IPS-18c (cell line): Measurements from ENCODE around the gene ARMC2.

Experiments used
- H3K4me3 ChIP-seq: 2 replicates; pipeline ENCODE4 v1.7.0; 2013; ENCODE audit warnings: low read depth, mild to moderate bottlenecking, low read length, moderate library complexity; ENCODE audit not compliant: insufficient read depth
- H3K9me3 ChIP-seq: one replicate; pipeline ENCODE4 v1.6.1; 2013; ENCODE audit warnings: mild to moderate bottlenecking, low read length, moderate library complexity; ENCODE audit not compliant: control insufficient read depth, insufficient read depth

Gene ARMC2

DNA sequence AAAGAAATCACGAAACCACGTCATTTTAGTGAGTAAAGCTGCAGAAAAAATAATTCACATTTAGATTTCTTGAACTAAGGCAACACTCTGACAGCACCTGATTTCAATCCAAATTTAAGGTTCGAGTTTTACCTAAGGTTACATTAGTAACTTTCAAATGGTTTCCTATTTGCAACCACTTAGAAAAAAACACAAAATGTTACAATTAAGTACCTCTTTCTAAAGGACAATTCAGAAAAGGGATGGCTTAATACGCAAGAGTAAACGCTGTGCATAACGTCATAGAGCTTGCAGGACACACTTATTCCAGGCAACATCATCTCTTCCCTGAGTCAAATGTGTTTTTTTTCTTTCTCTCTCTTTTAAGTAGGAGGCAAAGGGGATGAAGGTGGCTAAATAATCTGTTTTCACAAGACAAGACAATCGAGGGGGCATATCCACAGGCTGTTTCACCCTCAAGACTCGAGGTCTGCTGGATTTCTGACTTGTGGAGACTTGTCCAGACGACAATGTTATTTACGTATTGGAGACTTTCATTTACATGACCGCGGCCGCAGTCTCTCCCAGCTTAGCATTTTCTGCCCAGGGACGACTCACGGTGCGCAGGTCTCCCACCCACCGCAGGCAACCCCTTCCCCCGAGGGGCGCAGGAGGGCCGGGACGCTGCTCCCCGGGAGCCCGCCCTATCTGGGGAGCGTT lies 160.5 kb downstream of the ARMC2 start:
- H3K9me3 ChIP-seq: no peaks in the 10 kb centered on the region
- H3K4me3 ChIP-seq: peak overlapping the region; percentile 80

DNA sequence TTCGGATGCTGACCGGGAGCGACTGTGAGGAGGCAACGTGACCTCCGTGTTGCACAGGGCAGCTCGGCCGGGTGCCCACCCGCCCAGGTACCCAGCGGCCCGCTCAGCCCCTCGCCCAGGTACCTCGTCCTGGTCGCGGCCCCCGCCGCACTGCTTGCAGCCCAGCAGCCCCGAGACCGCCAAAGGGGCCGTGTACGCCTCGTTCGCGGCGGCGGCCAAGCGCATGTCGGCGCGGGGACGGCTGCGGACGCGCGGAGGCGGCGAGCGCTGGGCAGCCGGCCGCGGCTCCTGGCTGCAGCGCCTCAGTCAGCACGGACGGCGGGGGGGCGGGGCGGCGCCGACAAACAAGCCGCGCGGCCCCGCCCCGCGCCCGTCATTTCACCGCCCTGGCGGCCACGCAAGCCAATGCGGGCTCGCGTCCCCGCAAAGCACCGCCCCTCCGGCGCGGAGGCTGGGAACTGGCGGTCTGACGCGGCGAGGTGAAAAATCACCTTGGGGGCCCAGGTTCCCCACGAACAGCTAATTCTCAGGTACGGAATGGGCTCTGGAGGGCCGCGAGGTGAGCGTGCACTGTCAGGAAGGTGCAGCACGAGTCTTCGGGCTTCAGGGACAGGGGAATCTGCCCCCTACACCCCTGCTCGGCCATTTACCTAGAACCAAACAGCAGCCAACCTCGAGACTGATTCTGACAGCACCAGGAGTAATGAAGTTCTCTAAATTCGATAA lies 161.2 kb downstream of the ARMC2 start:
- Histone ChIP-seq H3K4me3 (peak overlapping the region; percentile 95), H3K9me3 (no peaks in the 10 kb centered on the region)

GRCh38 chr6:109009962-109010704 lies 161.9 kb downstream of the ARMC2 start:
- peak overlapping the region; percentile 95 for H3K4me3 ChIP-seq
- H3K9me3 ChIP-seq: no peaks in the 10 kb centered on the region

DNA sequence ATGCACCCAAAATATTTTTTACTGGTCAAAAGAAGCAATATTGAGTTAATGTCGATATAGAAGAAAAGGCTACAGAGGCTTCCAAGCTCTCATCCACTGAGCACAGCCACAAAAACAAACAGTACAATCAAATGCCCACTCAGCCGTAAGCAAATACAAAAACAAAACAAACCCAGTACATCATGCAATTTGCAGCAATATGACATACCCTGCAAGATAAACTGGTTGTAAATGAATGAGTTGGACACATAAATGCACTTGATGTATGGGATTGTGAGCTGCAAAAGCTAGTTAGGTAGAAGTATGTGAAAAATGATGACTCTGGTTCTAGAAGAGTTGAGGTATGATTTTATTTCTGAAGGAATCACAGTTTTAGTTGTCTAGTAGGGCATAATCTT lies 162.5 kb downstream of the ARMC2 start:
- no peaks in the 10 kb centered on the region for H3K9me3 ChIP-seq
- no peak overlapping the region for H3K4me3 ChIP-seq

DNA sequence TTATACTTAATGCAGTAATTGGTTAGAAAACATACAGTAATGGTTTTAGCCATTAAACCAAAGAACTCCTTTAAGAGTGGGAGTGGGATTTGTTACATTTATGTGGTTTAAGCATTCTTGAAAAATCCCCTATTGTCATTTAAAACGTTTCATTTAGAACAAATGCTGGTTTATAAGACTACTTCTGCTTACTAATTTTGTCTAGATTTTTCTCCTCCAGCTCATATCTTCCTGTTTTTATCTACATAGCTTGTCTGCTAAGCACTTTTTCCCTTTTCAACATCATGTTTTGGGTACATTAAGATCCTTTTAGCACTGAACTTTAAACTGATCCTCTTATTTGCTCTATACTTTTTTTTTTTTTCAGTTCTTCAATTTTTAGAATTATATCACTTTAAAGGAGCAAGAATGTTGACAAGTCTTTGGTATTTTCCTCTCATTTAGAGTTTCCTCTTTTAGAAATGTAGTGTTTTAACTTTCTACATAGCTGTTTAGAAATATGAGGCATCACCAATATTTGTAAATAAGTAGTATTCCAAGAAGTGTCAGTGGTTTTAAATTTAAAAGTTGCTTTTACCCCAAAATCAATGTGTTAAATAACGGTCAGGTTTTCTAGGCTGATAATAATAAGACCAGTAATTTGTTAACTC lies 165.6 kb downstream of the ARMC2 start:
- H3K9me3 ChIP-seq: no peaks in the 10 kb centered on the region
- H3K4me3 ChIP-seq: no peak overlapping the region

DNA sequence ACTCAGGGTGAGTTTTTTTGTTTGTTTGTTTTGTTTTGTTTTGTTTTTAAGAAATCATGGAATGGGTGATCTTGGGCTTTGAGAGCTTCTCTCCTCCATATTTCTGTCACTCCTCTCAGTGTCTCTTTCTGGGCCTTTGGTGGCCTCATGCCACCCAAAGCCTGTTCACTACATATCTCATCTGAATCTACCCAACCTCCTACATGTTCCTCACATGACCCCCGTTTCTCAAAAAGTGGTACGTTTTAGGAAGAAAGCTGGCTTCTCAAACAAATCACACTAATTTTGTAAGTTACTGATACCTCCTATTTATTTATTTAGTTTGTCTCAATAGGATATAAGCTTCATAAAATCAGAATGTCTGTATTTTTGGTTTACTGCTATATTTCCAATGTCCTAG lies 166.4 kb downstream of the ARMC2 start:
- Histone ChIP-seq H3K4me3 (no peak overlapping the region), H3K9me3 (no peaks in the 10 kb centered on the region)

DNA sequence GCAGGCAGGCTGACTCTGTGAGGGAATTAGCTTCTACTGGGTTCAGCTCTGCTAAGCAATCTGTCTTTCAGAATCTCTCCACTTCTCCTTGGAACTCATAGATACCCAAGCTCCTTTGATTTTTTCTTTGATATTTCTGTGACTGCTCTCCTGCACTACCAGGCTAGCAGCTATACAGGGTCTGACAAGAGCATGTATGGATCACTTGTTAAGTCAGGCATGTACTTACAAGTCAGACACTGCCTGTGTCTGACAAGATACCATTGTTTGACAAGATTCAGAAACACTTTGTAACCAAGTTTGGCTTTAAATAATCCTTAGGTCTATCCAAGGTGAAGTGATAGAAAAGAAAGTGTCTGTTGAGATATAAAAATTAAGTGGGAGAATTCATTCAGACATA lies 167.0 kb downstream of the ARMC2 start:
- no peaks in the 10 kb centered on the region for H3K9me3 ChIP-seq
- H3K4me3 ChIP-seq: no peak overlapping the region

- H3K4me3 ChIP-seq: no peak overlapping the region
- H3K9me3 ChIP-seq: no peaks in the 10 kb centered on the region
Observed at GRCh38 chr6:109019911-109020310, 171.7 kb downstream of the ARMC2 start.

DNA sequence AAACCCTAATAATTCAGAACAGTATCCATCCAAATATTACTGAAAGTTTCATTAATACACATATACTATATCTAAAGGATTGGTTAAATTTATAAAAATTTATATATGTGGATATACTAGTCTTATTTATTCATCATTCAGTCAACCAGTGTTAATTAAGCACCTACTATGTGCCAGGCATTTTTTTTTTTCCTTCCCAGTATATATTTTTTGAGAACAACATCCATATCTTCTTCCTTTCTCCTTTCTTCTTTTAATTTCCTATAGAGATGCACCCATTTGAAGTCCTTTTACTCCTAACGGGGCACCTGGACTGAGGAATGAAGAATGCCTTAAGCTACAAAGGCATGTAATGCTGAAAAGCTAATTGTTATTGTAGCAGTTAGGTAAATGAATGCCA lies 173.6 kb downstream of the ARMC2 start:
- Histone ChIP-seq H3K4me3 (no peak overlapping the region), H3K9me3 (no peaks in the 10 kb centered on the region)

DNA sequence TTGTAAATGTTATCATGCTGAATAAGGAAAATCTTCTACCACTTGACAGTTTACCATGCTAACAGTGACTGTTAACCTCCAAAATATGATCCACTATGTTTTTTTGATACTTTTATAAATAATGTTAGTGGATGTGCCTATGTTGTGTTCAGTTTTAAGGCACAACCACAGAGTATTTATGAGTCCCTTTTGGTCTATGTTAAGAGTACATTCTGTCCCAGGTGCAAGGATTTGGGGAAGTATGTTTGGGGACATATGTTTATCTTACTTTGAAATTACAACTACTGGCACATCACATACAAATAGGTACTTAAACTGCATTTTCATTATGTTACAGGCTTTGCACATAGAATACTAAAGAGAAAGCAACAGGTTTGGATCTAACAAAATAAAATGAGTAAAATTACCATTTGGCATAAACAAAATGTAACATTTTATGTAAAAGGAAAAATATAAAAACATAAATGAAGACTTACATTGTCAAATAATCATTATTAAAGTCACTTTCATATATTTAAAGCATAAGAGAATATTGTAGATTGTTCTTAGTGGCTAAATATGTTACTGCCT lies 175.2 kb downstream of the ARMC2 start:
- Histone ChIP-seq H3K9me3 (no peaks in the 10 kb centered on the region), H3K4me3 (no peak overlapping the region)
